HepG2 (cell line): ENCODE results near the gene ZBTB45. TPM values are rescaled to one million over a fixed set of nuclear protein-coding genes. Genes with fewer than 3 reads are reported as not detected.

Source experiments
- AKNA ChIP-seq: sonication (generic); formaldehyde crosslinking; IDR thresholded peaks from 2 replicates; pipeline ENCODE4 v1.4.0; 2020; ENCODE audit warnings: missing genetic modification reagents, borderline replicate concordance
- ATF6 ChIP-seq: sonication (generic); formaldehyde crosslinking; conservative IDR thresholded peaks from 2 replicates; pipeline ENCODE4 v1.4.0; 2020; ENCODE audit warnings: missing genetic modification reagents
- BCL6 ChIP-seq: IDR thresholded peaks from 2 replicates; pipeline ENCODE4 v1.6.1; 2016; ENCODE audit warnings: missing genetic modification reagents, missing compliant biosample characterization
- GPN1 ChIP-seq: sonication (generic); formaldehyde crosslinking; IDR thresholded peaks from 2 replicates; pipeline ENCODE4 v1.5.1; 2020; ENCODE audit warnings: missing genetic modification reagents, borderline replicate concordance
- HBP1 ChIP-seq: IDR thresholded peaks from 2 replicates; pipeline ENCODE4 v1.6.1; 2016; ENCODE audit warnings: low read depth, control low read depth
- HINFP ChIP-seq: sonication (generic); formaldehyde crosslinking; IDR thresholded peaks from 2 replicates; pipeline ENCODE4 v1.4.0; 2020; ENCODE audit warnings: low read depth, mild to moderate bottlenecking, missing genetic modification reagents
- HNRNPL ChIP-seq: fragments of 200-400 bp; formaldehyde crosslinking; IDR thresholded peaks from 2 replicates; pipeline ENCODE4 v1.6.1; 2017; ENCODE audit warnings: mild to moderate bottlenecking, low read depth, low read length
- KDM6A ChIP-seq: IDR thresholded peaks from 2 replicates; pipeline ENCODE4 v1.6.1; 2016; ENCODE audit warnings: low read depth
- KMT2B ChIP-seq: IDR thresholded peaks from 2 replicates; pipeline ENCODE4 v1.6.1; 2016; ENCODE audit warnings: missing genetic modification reagents, missing compliant biosample characterization
- PCBP1 ChIP-seq: fragments of 200-400 bp; formaldehyde crosslinking; IDR thresholded peaks from 2 replicates; pipeline ENCODE4 v1.6.1; 2017; ENCODE audit warnings: mild to moderate bottlenecking, low read depth, low read length, borderline replicate concordance
- POLR2AphosphoS5 ChIP-seq: IDR thresholded peaks from 2 replicates; pipeline ENCODE4 v1.6.1; 2012; ENCODE audit warnings: low read depth, low read length
- RBFOX2 ChIP-seq: fragments of 200-400 bp; formaldehyde crosslinking; IDR thresholded peaks from 2 replicates; pipeline ENCODE4 v1.6.1; 2017; ENCODE audit warnings: low read depth, mild to moderate bottlenecking, low read length
- TBP ChIP-seq: sonication (generic); formaldehyde crosslinking; IDR thresholded peaks from 2 replicates; pipeline ENCODE4 v1.5.0; 2020; ENCODE audit warnings: missing genetic modification reagents
- XRCC5 ChIP-seq: fragments of 200-400 bp; formaldehyde crosslinking; optimal IDR thresholded peaks from 2 replicates; pipeline ENCODE3; 2017; ENCODE audit warnings: mild to moderate bottlenecking, low read length
- ZFYVE20 ChIP-seq: sonication (generic); formaldehyde crosslinking; IDR thresholded peaks from 2 replicates; pipeline ENCODE4 v1.8.0; 2023; ENCODE audit warnings: low read depth, mild to moderate bottlenecking, moderate library complexity, missing genetic modification reagents, borderline replicate concordance
- ZMAT3 ChIP-seq: sonication (generic); formaldehyde crosslinking; conservative IDR thresholded peaks from 2 replicates; pipeline ENCODE4 v1.7.0; 2021; ENCODE audit warnings: missing genetic modification reagents
- ZNF382 ChIP-seq: sonication (generic); formaldehyde crosslinking; IDR thresholded peaks from 2 replicates; pipeline ENCODE4 v1.5.0; 2020; ENCODE audit warnings: missing genetic modification reagents, mild to moderate bottlenecking, borderline replicate concordance
- ZNF724P ChIP-seq: sonication (generic); formaldehyde crosslinking; IDR thresholded peaks from 2 replicates; pipeline ENCODE4 v1.8.0; 2022; ENCODE audit warnings: missing genetic modification reagents, borderline replicate concordance
- ZNF775 ChIP-seq: sonication (generic); formaldehyde crosslinking; IDR thresholded peaks from 2 replicates; pipeline ENCODE4 v1.4.0; 2020; ENCODE audit warnings: missing genetic modification reagents, mild to moderate bottlenecking, moderate library complexity, borderline replicate concordance
- polyA plus RNA-seq, 8 experiments: library from polyadenylated mRNA; depleted of rRNA in 3 of 8; stranded (reverse) in 7 of 8; unstranded in 1 of 8; fragments of >200 nt; fragmentation: Illumina TruSeq in 4 of 8; extraction: Trizol in 4 of 8; gene quantifications; 2 replicates each; pipeline versions ENCODE4 v1.2.1 to v1.2.3, GENCODE V29; 2011 to 2016; ENCODE audit warnings: low read depth in 4 of 8, missing spikeins in 1 of 8, mixed read lengths in 1 of 8; ENCODE audit not compliant: insufficient read depth in 1 of 8
- total RNA-seq, 5 experiments: library from RNA; depleted of rRNA; stranded (reverse); fragments of >200 nt; fragmentation: Illumina TruSeq; extraction: Trizol; gene quantifications; 2 replicates each; pipeline ENCODE4 v1.2.3, GENCODE V29; 2016; ENCODE audit warnings: low read depth in 1 of 5

The ZBTB45 gene
- total and polyA plus RNA-seq, 2 of the 13 experiments (the other 11 are each of a cell fraction or from before 2014, with no cell fraction given): 3.0 to 3.7 TPM

DNA sequence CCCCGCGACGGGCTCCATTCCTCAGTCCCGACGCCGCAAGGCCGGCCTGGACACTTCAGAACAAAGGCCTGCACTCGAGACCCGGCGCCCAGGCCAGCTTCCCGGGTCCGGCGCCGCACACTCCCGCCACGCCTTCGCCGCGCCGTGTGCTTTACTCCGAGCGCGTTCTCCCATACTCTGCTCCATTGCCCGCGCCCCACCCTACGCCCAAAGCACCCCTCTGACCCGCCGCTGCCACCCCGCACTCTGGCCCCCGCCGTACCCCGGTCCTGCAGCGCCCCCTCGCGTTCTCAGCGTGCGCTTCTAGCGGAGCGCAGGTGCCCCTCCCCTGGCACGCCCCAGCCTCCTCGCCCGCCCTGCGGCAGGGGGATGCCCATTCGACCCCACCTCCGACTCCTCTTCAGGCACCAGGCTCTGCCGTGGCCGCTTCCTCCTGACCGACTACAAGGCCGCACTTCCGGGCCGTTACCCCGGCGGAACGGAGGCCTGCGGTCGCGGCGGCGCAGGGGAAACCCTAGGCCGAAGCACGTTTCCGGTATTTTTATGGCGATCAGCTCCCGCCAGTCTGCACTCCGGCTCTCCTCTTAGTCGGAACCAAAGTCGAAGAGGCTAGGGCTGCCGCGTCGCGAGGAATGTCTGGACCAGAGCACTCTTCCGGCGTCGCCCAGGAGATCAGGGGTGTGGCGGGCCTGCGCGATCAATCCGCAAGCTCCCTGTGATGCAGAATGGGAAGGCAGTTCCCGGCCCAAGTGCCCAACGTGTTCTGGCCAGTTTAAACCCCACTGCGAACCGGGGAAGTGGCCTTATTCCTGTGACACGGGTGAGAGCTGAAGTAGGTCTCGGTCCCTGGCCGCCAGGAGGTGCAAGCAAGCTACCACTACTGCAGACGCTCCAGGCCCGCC, at the start of gene ZBTB45 (continued):
- peak; percentile 88 for TF ChIP-seq HINFP (CRISPR knock-in tag)
- TF ChIP-seq HNRNPL: peak; percentile 88
- 0 out of 2 replicates have a peak, but pooled peaks have one; percentile 45 for TF ChIP-seq AKNA
- TF ChIP-seq XRCC5: peak; percentile 99
- no peak for TF ChIP-seq HBP1 (CRISPR knock-in tag)
- TF ChIP-seq PCBP1: peak; percentile 93
- TF ChIP-seq ZFYVE20 (CRISPR knock-in tag): no peak; the same call in 1 of the 2 replicates
- TF ChIP-seq BCL6 (CRISPR knock-in tag): peak; percentile 76
- TF ChIP-seq ZMAT3 (CRISPR knock-in tag): no peak; the same call in 1 of the 2 replicates
- TF ChIP-seq POLR2AphosphoS5: peak; percentile 78
- no peak for TF ChIP-seq KDM6A (CRISPR knock-in tag)
- 0 out of 2 replicates have a peak, but pooled peaks have one; percentile 55 for TF ChIP-seq GPN1
- TF ChIP-seq ZNF724P (CRISPR knock-in tag): peak; percentile 92
- peak; percentile 85 for TF ChIP-seq KMT2B (CRISPR knock-in tag)
- no peak for TF ChIP-seq TBP (CRISPR knock-in tag)
- TF ChIP-seq RBFOX2: peak; percentile 93
- no peak for TF ChIP-seq ZNF775 (CRISPR knock-in tag)
- peak; percentile 53 for TF ChIP-seq ATF6
- no peak for TF ChIP-seq ZNF382 (CRISPR knock-in tag)
